ENCODE results near the gene SENP8.

- TF ChIP-seq, protein P1, sequence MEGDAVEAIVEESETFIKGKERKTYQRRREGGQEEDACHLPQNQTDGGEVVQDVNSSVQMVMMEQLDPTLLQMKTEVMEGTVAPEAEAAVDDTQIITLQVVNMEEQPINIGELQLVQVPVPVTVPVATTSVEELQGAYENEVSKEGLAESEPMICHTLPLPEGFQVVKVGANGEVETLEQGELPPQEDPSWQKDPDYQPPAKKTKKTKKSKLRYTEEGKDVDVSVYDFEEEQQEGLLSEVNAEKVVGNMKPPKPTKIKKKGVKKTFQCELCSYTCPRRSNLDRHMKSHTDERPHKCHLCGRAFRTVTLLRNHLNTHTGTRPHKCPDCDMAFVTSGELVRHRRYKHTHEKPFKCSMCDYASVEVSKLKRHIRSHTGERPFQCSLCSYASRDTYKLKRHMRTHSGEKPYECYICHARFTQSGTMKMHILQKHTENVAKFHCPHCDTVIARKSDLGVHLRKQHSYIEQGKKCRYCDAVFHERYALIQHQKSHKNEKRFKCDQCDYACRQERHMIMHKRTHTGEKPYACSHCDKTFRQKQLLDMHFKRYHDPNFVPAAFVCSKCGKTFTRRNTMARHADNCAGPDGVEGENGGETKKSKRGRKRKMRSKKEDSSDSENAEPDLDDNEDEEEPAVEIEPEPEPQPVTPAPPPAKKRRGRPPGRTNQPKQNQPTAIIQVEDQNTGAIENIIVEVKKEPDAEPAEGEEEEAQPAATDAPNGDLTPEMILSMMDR (IDR thresholded peaks at IDR 0.05; ENCODE audit: control extremely low read depth in 1 of 3, insufficient read depth in 1 of 3, low read depth in 1 of 3, low read length in 3 of 3) = no peak
- TF ChIP-seq MAX (IDR thresholded peaks at IDR 0.05) (no peak), RAD21 (IDR thresholded peaks at IDR 0.05 in 1 of 2, conservative IDR thresholded peaks at IDR 0.05 in 1 of 2; ENCODE audit: low read depth in 2 of 2, low read length in 2 of 2) (no peak), TEAD4 (IDR thresholded peaks at IDR 0.05; ENCODE audit: low read depth, low read length) (no peak)
These were observed 42.6 kb downstream of the SENP8 start for GRCh38 chr15:72160696-72161245.
